Dermis blood vessel endothelial cell (primary cell): ENCODE data around the gene MAPK4. TPM values are rescaled to one million over a fixed set of nuclear protein-coding genes. Genes with fewer than 3 reads are reported as not detected.
"Not testable (repeated sequence)": the region's sequence is repeated elsewhere in the genome, so short reads cannot be mapped to it uniquely, and the experiment has no call there.

ENCODE experiments used
- DNase-seq: peaks from one replicate; pipeline ENCODE4 v3.0.0; 2010
- total RNA-seq: library from RNA; depleted of rRNA; stranded (reverse); fragments of >200 nt; gene quantifications from 2 replicates; pipeline ENCODE4 v1.2.3, GENCODE V29; 2014

Gene MAPK4
- total RNA-seq, 1 donor from 2014 or later = not detected

DNA sequence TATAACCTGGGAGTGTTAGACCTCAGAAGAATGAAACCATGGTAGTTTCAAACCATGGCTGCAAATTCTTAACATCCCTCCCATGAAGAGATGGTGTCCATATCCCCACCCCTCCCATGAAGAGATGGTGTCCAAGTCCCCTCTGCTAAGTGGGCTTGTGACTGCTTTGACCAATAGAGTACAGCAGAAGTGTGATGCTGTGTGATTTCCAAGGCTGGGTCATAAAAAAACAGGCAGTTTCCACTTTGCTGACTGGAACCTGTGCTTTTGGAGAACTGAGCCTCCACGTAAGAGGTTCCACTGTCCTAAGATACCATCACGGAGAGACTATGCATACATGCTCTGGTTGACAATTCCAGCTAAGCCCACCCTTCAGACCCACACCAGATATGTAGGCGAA lies 194.4 kb downstream of the MAPK4 start:
- no peak for DNase-seq

DNA sequence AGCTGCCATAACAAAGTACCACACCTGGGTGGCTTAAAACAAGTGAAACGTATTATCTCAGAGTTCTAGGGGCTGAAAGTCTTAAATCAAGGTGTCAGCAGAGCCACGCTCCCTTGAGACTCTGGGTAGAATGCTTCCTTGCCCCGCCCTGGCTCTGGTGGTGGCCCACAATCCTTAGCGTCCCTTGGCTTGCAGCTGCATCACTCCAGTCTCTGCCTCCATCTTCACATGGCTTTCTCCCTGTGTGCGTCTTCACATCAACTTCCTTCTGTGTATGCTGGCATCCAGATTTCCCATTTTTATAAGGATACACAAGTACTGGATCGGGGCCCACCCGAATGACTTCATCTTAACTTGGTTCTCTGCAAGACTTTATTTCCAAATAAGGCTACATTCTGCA lies 197.5 kb downstream of the MAPK4 start:
- no peak for DNase-seq

DNA sequence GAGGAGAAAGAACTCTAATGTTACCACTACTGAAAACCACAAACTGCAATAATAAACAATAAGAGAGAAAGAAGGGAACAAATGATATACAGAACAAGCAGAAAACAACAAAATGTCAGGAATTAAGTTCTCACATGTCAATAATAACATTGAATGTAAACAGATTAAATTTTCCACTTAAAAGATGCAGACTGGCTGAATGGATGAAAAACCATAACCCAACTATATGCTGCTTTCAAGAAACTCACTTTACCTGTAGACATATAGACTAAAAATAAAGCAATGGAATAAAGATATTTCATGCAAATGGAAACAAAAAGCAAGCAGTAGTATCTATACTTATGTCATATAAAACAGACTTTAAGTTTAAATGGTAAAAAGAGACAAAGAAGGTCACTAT lies 209.6 kb downstream of the MAPK4 start:
- no peak for DNase-seq

DNA sequence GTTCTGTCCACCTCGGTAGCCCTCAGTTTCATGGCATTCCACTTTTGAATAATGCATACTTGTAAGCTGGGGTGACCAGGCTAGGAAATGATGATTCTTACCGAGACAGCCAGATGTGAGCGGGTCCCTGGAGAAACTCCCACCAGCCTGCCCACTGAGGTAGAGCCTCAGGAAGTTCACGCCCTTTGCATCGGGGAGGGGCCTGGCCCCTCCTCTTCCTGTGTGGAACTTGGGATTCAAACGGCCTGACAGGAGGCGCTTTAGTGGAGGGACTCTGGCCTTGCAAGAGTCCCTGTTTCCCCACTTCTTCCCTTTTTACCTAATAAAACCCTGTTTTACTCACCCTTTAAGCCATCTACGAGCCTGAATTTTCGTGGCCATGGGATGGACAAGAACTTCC lies 215.3 kb downstream of the MAPK4 start:
- no peak for DNase-seq

DNA sequence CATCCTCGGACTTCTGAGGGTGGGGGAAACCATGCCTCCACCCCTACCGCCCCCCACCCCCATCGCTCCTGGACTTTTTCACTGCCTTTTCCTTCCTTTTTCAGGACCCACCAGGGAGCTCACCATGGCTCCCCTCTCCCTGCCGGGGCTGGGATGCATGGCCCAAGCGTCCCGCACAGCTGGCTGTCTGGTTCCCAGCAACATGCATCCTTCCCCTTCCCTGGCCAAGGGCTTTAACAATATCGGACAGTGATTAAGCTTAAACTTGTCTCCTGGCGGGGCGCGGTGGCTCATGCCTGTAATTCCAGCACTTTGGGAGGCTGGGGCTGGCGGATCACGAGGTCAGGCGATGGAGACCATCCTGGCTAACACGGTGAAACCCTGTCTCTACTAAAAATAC lies 215.8 kb downstream of the MAPK4 start:
- no peak for DNase-seq

DNA sequence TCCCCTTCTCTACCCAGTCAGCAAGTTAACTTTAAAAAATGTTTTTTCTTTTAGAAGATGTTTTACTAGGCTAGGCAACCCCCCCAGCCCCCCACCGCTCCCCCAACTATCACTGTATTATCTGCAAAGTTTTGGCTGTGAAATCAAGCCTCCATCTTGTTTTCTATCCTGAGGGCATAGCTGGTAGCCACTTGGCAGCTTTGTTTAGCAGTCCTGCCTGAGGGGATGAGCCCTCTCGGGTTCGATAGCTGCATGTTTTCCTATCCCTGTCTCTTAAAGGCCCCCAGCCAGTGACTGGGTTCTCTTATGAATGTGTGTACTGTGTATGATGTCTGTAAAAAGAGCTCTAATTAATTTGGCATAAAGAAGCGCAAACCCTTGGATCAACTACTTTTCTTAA lies 216.5 kb downstream of the MAPK4 start:
- no peak for DNase-seq

DNA sequence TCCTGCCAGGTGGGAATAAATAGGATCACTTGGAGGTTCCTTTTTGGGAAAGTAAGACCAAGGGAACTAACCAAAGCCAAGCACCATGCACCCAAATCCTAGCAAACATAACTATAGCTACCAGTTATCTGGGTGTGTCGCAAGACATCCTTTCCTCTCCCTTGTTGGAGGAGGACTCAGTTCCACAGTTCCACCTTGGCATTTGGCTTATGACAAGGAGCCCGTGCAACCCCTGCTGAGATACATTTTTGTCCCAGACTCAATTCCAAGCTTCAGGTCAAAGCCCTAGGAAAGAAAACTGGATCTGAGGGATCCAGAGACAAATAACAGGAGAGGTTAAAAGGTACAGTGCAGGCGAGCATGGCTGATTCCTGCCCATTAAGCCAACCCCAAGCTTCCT lies 219.1 kb downstream of the MAPK4 start:
- DNase-seq = not testable (repeated sequence)

Other genes starting within 250 kb of the MAPK4 start
- gene SKA1, start 185.0 kb upstream of the MAPK4 start, total RNA-seq = 4.6 and 18.0 TPM in 2 replicates